T47D (cell line): ENCODE data around the gene PSENEN.

ENCODE experiments used
- DNase-seq, 2 experiments: peaks; one replicate each; pipeline versions ENCODE4 v3.0.0 to v3.0.0-alpha.2; 2011 to 2012; ENCODE audit warnings: low read depth in 1 of 2, low spot score in 1 of 2
- JUND ChIP-seq: IDR thresholded peaks from 2 replicates; pipeline ENCODE4 v1.6.1; 2012; ENCODE audit warnings: low read depth
- in situ Hi-C: cut with HindIII; loops from 2 replicates; pipeline ENCODE4 v1.10.0; 2016; ENCODE audit warnings: low sequenced_read_pairs, low pct_unique_long_range_greater_than_20kb

Gene PSENEN

DNA sequence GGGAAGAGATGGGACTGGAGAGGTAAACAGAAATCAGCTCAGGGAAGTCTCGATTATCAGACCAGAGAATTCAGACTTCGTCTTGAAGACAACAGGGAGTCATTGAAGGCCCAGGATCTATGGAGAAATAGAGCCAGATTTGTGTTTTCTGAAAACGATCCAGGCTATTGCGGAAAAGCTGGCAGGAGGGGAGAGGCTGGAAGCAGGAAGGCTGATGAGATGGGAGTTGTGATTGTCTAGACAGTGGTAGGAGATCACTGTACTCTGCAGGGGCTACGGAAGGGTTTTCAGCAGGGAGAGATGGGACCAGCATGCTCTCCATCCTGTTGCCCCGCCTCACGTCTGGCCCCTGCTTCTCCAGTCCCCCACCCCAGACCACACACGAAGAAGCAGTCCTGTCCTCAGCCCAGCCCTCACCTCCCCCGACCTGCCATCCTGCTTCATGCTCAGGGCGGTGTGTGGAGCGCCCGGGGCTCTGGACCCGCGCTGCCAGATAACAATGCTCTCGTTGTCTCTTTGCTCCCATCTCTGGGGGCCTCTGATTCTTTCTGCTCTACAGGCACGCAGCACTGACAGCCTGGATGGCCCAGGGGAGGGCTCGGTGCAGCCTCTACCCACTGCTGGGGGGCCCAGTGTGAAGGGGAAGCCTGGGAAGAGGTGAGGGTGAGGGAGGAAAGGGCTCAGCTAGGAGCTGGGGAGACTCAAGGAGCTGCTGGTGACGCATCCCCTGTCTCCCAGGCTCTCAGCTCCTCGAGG lies 31.8 kb downstream of the PSENEN start:
- no peak for TF ChIP-seq JUND
- no peak for DNase-seq
- in situ Hi-C loops, result no loop called here

DNA sequence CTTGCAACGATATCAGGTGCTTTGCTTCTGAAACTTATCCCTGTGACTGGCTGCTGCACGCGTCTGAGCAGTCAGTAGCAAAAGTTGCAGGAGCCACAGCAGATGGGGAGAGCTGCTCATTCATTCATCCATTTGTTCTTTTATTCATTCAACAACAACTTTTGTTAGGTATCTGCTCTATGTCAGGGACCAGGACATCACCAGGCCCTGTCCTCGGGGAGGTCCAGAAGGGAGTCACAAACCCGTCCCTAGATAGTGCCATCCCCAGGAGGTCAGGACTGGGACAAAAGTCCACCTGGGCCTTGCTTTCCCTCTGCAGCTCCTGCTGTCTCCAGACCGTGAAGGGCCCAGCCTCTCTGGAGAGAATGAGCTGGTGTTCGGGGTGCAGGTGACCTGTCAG lies 32.5 kb downstream of the PSENEN start:
- in situ Hi-C loops, result no loop called here
- no peak for TF ChIP-seq JUND
- DNase-seq, result no peak

DNA sequence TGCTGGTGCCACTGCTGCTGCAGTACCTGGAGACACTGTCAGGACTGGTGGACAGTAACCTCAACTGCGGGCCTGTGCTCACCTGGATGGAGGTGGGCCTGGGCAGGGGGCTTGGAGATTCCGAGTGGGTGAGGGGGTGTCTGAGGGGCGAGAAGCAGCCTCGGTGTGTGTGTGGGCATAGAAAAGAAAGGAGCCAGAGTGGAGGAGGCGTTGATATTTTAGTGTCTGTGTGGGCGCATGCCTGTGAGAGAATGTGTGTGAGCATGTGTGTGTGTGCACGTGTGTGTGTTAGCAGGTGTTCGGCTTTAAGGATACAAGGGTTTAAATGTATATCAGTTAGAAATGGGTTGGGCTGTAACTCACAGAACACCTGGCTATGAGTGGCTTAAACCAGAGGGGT lies 33.6 kb downstream of the PSENEN start:
- no peak for TF ChIP-seq JUND
- DNase-seq, result no peak
- in situ Hi-C loops, result no loop called here

DNA sequence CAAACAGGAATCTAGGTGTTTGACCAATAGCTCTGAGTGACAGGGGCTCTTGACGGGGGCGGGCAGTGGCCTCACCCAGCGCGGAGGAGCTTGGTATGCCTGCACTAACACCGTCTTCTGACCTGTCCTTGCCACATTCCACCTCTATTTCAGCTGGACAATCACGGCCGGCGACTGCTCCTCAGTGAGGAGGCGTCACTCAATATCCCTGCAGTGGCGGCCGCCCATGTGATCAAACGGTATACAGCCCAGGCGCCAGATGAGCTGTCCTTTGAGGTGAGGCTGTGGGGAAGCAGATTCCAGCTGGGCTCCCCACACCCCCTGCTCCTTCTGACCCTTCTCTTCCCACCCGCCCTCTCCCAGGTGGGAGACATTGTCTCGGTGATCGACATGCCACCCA lies 34.6 kb downstream of the PSENEN start:
- no peak for DNase-seq
- no peak for TF ChIP-seq JUND
- in situ Hi-C loops, result no loop called here

GRCh38 chr19:35780717-35781116 lies 35.3 kb downstream of the PSENEN start:
- in situ Hi-C loops, result no loop called here
- TF ChIP-seq JUND, result no peak
- no peak for DNase-seq

DNA sequence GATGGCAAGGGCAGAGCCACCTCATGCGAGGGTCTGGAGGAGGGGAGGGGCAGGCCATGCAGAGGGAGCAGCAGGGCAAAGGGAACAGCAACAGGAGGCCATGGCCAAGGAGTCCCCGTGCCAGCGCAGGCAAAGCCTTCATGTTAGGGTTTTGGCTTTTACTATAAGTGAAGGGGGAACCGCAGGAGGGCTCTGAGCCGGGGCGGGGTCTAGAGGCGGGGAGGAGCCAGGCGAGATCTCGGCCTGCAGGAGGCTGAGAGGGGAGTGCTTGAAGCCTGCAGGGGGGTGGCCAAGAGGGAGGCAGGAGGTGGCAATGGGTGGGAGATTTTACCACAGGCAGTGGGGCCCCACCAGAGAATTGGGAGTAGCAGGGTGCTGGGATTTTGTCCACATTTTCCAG lies 36.2 kb downstream of the PSENEN start:
- DNase-seq, result no peak
- TF ChIP-seq JUND, result no peak
- in situ Hi-C loops, result no loop called here

GRCh38 chr19:35782589-35782988 lies 37.1 kb downstream of the PSENEN start:
- no peak for DNase-seq
- TF ChIP-seq JUND, result no peak
- in situ Hi-C loops, result no loop called here

GRCh38 chr19:35783469-35784434 lies 38.3 kb downstream of the PSENEN start:
- no peak for DNase-seq
- in situ Hi-C loops, result no loop called here

DNA sequence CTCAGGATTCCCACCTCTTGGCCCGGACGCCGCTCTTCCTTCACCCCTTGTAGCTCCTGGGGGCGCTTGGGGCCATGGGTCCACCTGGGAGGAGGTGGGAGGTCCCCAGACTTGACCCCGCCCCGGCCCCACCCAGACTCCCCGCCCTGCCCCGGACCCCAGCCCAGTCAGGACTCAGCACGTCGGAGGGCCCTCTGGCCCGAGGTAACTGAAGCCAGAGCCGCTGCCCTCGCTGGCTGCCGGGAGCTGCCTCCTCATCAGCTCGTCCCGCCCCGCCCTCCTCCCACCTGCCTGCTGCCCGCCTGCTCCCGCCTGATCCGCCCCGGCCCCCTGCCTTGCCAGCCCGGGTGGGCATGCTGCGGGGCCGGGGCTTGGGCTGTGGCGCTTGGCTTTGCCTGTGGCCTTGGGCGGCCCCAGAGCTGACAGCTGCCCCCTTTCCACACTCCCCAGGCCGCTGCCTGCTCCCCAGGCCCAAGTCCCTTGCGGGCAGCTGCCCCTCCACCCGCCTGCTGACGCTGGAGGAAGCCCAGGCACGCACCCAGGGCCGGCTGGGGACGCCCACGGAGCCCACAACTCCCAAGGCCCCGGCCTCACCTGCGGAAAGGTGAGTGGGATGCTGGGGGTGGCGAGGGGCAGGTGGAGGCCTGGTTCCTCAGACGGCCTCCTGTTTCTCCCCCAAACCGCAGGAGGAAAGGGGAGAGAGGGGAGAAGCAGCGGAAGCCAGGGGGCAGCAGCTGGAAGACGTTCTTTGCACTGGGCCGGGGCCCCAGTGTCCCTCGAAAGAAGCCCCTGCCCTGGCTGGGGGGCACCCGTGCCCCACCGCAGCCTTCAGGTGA lies 39.3 kb downstream of the PSENEN start:
- in situ Hi-C loops, result no loop called here
- no peak for TF ChIP-seq JUND
- DNase-seq, result no peak

More at GRCh38 chr19:35783469-35784434, 38.3 kb downstream of the PSENEN start:
- TF ChIP-seq JUND, result no peak

DNA sequence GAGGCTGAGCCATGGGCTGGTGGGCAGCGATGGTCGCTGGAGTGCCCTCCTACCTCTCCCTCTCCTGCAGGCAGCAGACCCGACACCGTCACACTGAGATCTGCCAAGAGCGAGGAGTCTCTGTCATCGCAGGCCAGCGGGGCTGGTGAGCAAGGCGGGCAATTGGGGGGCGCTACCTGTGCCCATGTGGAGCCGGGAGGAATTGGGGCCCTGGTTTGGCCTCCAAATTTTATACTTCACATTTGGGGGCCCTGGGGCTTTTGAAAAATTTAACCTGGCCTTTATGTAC lies 39.8 kb downstream of the PSENEN start:
- no peak for DNase-seq
- in situ Hi-C loops, result no loop called here
- TF ChIP-seq JUND, result no peak

- no peak for DNase-seq
- in situ Hi-C loops, result no loop called here
- TF ChIP-seq JUND, result no peak
Measured at GRCh38 chr19:35786299-35787160, 41.1 kb downstream of the PSENEN start.
